T47D (cell line): ENCODE measurements around the gene PSMB2.

ENCODE experiments used
- DNase-seq, 2 experiments: peaks; one replicate each; pipeline versions ENCODE4 v3.0.0 to v3.0.0-alpha.2; 2011 to 2012; ENCODE audit warnings: low read depth in 1 of 2, low spot score in 1 of 2
- JUND ChIP-seq: IDR thresholded peaks from 2 replicates; pipeline ENCODE4 v1.6.1; 2012; ENCODE audit warnings: low read depth
- in situ Hi-C: cut with HindIII; loops from 2 replicates; pipeline ENCODE4 v1.10.0; 2016; ENCODE audit warnings: low sequenced_read_pairs, low pct_unique_long_range_greater_than_20kb

The PSMB2 gene

DNA sequence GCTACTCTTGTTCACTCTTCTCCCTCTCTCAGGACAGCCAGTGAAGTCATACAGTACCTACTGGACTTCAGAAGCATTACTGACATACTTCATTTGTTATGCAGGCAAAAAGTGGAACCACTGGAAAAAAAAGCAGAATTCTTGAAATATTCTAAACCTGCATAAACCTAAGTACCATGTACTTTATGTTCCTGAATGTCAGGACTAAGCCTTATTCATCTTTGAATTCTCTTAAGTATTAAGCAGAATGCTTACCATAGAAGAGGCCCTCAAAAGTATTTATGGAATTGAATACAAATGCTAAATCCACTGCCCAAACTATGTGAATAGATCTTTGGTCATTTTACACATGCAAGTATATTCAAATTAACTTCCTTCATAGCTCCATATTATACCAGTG lies 7.8 kb downstream of the PSMB2 start:
- TF ChIP-seq JUND: no peak
- no peak for DNase-seq
- in situ Hi-C loops: no loop called here

DNA sequence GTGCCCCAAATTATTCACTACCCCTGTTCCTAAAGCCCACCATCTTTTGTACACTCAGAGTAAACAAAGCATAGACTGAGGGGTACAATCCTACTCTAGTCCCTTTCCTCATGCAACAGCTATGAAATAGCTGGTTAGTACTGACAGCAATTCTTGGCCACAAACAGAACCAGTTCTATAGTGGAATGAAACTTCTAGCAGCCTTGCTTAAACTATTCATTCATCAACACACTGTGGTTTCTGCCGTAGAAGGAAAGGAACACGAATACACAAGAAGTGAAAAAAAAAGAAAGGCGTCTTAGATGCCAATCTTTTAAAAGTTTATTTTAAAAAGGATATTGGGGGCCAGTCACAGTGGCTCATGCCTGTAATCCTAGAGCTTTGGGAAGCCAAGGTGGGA lies 9.9 kb downstream of the PSMB2 start:
- no peak for TF ChIP-seq JUND
- in situ Hi-C loops: no loop called here
- no peak for DNase-seq

DNA sequence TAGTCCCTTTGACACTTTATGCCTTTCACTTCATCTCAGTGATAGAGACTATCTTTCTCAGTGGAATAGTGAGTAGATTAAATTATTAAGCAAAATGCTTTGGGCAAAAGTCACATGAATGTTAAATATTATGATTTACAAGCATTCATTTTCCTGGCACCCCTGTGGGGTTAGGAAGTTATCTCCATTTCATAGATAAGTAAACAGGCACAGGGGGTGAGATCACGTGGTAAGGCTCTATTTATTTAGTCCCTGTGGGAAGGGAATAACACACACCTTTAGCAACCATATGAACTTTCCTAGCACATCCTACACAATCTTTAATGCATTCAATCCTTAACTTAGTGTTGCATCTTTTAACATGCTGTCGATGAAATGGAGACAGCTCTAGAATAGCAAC lies 12.3 kb downstream of the PSMB2 start:
- no peak for DNase-seq
- in situ Hi-C loops: no loop called here
- no peak for TF ChIP-seq JUND

DNA sequence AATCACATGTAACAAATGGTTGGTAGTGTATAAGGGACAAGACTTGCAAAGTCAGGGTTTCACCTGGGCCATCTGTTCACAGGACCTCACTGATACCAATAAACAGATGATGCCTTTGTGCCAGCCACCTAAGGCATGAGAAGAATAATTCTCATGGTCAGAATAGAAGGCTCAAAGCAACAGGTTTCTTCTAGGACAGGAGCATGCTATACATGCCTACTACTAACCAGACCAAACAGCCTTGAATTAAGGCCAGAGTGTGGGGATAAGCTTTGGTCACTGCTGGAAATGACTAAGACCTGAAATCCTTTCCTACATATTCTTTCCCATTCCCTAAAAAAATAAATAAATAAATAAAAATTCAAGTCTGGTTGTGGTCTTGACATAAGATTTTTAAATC lies 17.5 kb downstream of the PSMB2 start:
- no peak for DNase-seq
- no peak for TF ChIP-seq JUND
- in situ Hi-C loops: no loop called here

DNA sequence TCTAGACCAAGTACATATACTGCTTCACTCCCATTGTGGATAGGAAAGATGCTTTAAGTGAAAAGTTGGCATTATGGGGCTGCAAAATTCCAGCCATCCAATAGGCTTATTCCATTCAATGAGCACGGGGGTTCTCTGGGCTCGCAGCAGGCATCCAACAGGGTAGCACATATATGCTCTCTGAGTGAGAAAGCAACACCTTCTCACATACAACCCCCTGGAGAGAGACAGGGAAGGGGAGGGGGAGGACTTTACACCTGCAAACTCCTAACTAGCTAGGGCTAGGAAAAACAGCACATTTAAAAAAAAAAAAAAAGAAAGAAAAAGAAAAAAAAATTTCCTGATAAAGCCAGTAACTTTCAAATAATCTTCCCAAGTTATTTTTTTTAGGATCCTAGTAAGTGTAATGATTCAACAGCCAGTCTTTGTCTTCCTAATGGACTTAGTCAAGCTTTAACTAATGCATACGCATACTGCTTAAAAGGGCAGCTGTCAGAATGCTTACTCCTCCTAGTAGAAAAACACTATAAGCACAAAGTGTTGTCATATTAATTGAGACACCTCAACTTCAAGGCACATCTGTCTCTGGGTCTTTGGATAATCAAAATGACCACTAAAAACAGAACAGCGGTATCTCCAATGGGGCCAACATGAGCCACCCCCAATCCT lies 18.7 kb downstream of the PSMB2 start:
- TF ChIP-seq JUND: no peak
- in situ Hi-C loops: no loop called here
- no peak for DNase-seq

DNA sequence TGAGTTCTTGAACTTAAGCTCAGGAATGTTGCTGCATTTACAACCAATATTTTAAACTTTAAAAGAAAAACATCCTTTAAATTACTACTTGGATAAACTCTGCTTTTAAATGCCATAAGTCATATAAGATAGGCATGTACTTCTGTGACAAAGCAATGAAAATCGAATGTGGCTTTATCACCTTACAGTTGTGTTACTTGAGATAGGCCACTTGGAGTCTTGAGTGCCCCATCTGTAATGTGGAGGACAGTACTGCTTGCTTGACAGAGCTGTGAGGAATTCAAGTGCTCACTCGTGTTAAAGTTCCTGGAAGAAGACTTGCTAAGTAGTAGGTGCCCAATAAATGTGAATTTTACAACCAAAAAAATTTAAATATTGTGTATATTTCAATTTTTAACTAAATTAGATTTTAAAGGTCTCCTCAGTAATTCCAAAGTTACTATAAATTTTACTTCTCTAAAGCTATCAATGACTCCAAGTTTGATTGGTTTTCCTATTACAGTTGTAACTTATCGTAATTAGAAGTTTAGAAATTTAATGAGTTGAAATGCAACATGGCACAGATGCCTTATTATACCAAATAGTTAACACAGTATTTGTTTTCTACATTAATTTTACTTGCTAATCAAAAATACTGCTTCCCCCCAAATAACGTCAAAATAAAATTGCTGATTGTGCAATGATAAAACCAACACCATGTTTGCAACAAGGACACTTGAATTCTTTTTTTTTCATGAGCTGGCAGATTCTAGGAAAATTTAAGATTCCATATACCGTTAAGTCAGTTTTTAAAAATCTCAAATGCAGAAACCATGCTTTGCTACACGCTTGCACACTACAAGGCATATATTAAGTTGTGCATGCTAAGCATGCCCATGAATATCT lies 21.8 kb downstream of the PSMB2 start:
- in situ Hi-C loops: no loop called here
- DNase-seq: no peak
- no peak for TF ChIP-seq JUND

DNA sequence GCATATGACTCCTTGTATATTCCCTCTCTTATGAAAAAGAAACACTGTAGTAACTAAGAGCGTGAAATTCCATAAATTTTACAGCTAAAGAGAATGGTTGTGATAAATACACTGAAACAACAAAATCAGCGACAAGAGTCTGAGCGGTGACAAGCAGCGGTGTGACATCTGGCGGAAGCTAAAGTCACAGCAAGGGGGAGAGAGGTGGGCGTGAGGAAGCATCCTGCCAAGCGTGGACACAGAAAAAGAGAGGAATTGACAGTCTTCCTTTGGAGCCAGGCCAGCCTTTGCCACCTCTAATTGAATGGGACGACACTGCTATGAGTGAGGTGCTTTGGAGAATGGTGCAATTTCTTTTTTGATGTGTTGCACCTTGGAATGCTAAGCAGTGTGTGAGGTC lies 25.9 kb downstream of the PSMB2 start:
- TF ChIP-seq JUND: no peak
- DNase-seq: no peak
- in situ Hi-C loops: no loop called here

DNA sequence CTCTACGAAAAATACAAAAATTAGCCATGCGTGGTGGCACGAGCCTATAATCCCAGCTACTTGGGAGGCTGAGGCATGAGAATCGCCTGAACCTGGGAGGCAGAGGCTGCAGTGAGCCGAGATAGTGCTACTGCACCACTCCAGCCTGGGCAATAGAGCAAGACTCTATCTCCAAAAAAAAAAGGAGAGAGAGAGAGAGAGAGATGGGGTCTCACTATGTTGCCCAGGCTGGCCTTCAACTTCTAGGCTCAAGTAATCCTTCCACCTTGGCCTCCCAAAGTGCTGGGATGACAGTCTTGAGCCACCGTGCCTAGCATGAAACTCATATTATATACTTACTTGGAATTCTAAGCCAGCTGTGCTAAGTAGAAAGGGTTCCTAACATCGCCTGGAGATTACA lies 29.7 kb downstream of the PSMB2 start:
- in situ Hi-C loops: no loop called here
- TF ChIP-seq JUND: no peak
- DNase-seq: no peak

DNA sequence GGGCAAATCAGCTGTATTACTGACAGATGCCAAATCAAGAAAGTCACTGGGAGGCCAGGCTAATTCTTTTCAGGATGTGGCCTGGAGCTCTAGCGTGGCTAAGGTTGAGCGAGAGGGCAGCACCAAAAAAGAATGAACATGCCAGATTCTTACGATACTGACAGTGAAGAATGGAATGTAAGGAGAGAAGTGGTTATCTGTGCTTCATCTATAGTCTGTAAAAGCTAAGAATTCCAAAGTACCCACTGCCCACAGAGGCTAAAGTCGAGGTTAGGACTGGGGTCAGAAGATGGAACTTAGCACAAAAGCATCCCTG lies 35.5 kb downstream of the PSMB2 start:
- in situ Hi-C loops: no loop called here
- no peak for TF ChIP-seq JUND
- DNase-seq: no peak

DNA sequence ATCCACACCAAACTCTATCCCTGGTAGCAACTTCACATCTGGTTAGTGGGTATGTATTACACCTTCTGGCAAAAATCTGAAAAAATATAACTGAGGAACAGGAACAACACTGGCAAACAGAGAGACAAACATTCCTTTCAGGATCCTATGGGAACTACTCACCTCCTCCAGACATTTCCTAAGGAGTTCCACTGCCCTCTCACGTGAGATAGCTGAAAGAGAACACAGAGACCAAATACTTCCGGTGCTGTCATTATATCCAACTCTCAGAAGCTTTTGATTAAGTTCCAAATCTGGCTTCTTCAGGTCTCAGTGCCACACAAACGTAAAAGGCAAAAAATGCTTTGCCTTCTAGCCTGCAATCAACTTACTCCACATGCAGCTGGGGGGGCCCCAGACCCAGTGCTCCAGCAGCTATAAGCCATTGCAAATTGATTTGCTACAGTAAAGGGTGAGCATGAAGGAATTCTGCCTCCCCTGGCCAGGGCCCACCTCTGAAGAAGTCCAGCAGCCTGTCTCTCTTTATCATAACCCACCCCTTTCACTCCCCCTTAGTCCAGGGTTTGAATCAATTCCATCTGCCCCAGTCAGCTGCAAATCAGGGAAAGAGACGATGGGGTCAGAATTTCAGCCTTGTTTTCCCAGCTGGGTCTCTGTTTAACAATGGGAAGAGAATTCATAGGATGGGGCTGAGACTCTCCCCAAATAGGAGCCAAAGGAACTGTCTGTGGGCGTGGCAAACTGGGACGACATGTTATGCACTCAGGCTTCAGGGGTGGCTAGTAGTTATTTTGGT lies 36.1 kb downstream of the PSMB2 start:
- in situ Hi-C loops: no loop called here
- DNase-seq: no peak
- TF ChIP-seq JUND: no peak

DNA sequence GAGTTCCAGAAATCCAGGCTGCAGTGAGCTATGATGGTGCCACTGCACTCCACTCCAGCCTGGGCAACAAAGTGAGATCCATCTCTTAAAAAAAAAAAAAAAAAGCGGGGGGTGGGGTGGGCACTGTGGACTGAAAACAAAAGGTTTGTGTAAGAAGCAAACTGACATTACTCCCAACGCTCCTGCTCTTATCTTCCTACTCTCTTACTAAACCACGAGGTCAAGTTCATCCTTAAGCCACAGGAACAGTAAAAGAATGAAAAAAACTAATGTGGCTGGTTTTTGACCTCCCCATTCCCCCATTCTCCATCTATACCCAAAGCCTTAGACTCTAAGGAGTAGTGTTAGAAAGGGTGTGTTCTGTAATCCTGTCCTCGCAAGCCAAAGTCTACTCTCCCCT lies 37.4 kb downstream of the PSMB2 start:
- TF ChIP-seq JUND: no peak
- in situ Hi-C loops: no loop called here
- no peak for DNase-seq

DNA sequence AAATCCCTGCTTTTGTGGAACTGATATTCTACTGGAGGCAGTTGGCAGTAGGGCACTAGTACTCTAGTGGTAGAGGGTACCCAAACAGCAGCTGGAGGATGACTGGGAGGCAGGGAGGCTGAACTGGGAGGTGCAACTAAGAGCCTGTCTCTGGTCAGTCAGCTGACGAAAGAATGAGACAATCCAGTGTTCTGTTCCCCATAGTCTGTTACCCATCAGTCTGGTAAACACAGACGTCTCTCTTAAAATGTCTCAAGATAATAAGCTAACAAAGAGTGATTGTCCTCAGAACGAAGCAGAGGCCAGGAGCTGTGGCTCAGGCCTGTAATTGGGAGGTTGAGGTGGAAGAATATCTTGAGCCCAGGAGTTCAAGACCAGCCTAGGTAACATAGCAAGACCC lies 37.9 kb downstream of the PSMB2 start:
- TF ChIP-seq JUND: no peak
- in situ Hi-C loops: no loop called here

DNA sequence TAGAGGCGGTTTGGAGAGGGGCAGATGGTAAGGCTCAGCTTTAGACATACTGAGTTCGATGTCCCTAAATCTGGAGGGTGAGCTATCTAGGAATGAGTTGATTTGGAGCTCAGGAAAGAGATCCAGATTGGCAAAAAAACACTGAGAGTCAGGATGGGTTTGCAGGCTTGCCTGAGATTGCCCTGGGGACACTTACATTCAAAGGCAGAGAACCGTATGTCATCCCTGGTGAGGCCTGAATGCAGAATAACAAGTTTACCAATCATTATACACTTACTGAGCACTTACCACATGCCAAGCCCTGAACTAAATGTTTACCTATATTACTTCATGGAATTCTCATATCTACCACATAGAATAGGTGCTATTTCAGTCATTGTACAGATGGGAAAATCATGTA lies 40.7 kb downstream of the PSMB2 start:
- in situ Hi-C loops: no loop called here
- peak in 1 of 2 experiments; percentile 30 for DNase-seq
- no peak for TF ChIP-seq JUND

More for the DNA sequence above, 37.9 kb downstream of the PSMB2 start:
- DNase-seq: no peak
